Panc1 (cell line): Measurements from ENCODE around the gene AHNAK.

Source experiments
- POLR2AphosphoS5 ChIP-seq: IDR thresholded peaks from 2 replicates; pipeline ENCODE4 v1.6.1; 2012; ENCODE audit warnings: mild to moderate bottlenecking, low read depth, low read length, moderate library complexity
- SIN3A ChIP-seq: IDR thresholded peaks from 2 replicates; pipeline ENCODE4 v1.6.1; 2012; ENCODE audit warnings: low read depth, mild to moderate bottlenecking, low read length, moderate library complexity, borderline replicate concordance; ENCODE audit not compliant: insufficient read depth
- TCF7L2 ChIP-seq: IDR thresholded peaks from 2 replicates; pipeline ENCODE4 v1.6.1; 2011; ENCODE audit warnings: mild to moderate bottlenecking, low read depth, low read length, inconsistent platforms
- TF ChIP-seq, protein P1 (sequence below): fragments of 450-650 bp; IDR thresholded peaks from 2 replicates; pipeline ENCODE4 v1.5.1; 2017; ENCODE audit warnings: mild to moderate bottlenecking

DNA sequence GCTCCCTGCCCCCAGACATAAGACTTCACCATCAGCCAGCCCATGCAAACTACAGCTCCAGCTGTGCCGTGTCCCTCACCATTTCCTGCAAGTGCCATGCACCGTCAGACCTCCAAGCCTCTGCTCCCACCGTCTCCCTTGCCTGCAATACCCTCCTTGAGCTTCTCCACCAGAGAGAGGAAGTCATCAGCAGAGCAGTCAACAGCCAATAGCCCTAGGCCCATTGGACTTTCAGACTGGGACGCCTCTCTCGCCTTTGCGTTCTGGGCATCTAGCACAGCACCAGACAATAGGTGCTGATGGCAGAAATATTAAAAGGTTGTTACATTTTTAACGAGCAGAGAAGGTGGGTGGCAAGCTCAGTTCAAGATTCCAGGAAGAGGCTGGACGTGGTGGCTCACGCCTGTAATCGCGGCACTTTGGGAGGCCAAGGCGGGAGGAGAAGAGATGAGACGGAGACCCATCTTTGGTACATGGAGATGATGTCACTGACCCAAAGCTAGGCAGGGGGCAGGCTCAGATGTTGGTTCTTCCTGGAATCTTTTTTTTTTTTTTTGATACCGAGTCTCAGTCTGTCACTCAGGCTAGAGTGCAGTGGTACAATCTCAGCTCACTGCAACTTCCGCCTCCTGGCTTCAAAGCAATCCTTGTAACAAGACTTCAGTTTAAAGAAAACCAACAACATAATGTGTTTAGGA lies 95.9 kb downstream of the AHNAK start:
- TF ChIP-seq, protein P1, sequence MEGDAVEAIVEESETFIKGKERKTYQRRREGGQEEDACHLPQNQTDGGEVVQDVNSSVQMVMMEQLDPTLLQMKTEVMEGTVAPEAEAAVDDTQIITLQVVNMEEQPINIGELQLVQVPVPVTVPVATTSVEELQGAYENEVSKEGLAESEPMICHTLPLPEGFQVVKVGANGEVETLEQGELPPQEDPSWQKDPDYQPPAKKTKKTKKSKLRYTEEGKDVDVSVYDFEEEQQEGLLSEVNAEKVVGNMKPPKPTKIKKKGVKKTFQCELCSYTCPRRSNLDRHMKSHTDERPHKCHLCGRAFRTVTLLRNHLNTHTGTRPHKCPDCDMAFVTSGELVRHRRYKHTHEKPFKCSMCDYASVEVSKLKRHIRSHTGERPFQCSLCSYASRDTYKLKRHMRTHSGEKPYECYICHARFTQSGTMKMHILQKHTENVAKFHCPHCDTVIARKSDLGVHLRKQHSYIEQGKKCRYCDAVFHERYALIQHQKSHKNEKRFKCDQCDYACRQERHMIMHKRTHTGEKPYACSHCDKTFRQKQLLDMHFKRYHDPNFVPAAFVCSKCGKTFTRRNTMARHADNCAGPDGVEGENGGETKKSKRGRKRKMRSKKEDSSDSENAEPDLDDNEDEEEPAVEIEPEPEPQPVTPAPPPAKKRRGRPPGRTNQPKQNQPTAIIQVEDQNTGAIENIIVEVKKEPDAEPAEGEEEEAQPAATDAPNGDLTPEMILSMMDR: no peak
- TF ChIP-seq POLR2AphosphoS5: no peak
- no peak for TF ChIP-seq SIN3A
- no peak for TF ChIP-seq TCF7L2
